GM19351 (cell line): Measurements from ENCODE around the gene SLC23A2.

Experiments used
- ATAC-seq: cut with Tn5 transposase; IDR thresholded peaks from one replicate; pipeline ENCODE4 v1.9.1; 2021; ENCODE audit warnings: mild to moderate bottlenecking, moderate library complexity; ENCODE audit not compliant: unreplicated experiment

The SLC23A2 gene

DNA sequence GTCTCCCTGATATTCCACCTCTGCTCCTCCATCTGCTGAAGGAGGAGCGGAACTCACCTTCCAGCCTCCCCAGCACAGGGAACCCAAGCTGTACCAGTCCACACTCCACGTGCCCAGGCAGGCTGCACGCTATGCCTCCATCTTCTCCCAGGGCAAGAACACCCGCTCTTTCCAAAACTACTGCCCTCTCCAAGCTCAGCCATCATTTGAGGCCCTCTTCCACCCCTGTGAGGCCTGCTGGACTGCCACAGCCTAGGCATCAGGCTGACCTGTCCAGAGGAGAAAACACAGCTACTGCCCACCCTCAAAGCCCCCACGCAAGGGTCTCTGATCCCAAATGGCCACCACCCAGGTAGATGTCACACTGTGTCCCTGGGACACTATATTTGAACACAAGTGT is 179.7 kb downstream of the SLC23A2 start:
- no peak for ATAC-seq

- ATAC-seq, result no peak
Observed at GRCh38 chr20:4820806-4821518, 180.3 kb downstream of the SLC23A2 start.

DNA sequence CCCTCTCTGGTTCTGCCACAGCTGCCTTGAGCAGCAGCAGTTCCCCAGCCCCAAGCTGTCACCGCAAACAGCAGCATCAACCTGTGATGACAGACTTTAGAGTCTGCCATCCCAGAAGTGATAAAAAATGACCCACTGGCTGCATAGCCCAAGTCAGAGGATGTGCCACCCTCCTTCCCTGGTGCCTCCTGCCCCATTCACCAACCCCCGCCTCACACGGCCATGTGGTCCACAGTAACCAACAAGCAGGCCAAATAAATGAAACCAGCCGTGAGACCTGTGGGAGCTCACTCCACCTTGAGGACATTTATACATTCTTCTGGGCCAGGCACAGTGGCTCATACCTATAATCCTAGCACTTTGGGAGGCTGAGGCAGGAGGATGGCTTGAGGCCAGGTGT is 181.4 kb downstream of the SLC23A2 start:
- no peak for ATAC-seq

GRCh38 chr20:4817230-4817671 is 184.1 kb downstream of the SLC23A2 start:
- no peak for ATAC-seq

- ATAC-seq, result no peak
Observed at GRCh38 chr20:4815628-4816027, 185.7 kb downstream of the SLC23A2 start.

DNA sequence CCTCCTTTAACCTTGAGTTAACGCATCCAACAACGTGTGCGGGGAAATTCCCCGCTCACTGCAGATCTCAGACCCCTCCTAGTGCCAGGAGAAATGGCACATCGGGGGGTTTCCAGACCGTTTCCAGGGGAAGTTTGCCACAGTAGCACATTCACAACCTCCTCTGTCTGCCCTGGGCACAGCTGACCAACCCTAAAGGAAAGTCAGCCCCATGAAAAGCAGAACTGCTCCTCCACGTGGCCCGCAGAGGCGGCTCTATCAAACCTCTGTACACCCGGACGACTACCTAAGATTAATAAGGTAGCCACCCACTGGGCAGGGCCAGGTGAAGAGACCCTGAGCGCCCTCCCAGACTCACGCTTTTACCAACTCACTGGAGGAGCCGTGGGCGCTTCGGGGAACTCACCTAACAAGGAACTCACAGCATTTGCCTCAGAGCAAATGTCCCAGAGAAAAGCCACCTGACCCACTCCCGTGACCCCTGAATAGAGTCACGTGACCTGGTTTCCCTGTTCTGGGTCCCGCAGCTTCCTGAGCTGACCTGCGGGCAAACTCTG is 186.5 kb downstream of the SLC23A2 start:
- ATAC-seq, result peak; percentile 47

- peak; percentile 46 for ATAC-seq
Observed at GRCh38 chr20:4813863-4814695, 187.2 kb downstream of the SLC23A2 start.

DNA sequence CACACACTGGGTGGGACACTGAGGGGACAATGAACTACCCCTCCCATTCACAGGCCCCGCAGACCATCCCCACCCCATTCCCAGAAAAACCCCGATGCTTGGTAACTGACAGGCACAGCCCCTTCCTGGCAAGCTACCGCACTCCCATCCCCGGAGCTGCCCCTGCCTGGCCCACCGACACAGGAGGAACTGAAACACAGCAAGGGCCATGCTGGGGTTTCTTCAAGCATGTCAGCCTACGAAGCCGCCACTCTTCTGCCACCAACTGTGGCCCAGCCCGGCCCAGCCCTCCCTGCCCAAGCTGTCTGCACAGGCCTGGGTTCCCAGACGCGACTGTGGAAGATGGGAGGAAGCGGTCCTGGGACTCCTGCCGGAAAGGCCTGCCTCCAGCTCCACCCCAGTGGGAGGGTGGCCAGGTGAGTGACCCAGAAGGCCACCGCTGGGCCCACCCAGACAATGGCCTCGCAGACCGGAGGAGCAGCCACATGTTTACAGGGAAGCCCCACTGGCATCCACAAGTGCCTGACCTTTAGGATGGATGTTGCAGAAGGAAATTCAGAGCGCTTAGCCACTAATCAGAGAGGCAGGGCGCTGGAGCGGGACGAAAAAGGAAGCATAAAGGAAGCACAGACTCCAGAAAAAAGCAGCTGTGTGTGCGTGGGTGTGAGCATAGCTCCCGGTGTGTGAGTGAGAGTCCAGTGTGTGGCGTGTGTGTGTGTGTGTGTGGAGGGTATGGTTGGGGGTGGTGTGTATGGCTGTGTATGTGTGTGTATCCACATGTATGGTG is 188.0 kb downstream of the SLC23A2 start:
- ATAC-seq, result no peak

DNA sequence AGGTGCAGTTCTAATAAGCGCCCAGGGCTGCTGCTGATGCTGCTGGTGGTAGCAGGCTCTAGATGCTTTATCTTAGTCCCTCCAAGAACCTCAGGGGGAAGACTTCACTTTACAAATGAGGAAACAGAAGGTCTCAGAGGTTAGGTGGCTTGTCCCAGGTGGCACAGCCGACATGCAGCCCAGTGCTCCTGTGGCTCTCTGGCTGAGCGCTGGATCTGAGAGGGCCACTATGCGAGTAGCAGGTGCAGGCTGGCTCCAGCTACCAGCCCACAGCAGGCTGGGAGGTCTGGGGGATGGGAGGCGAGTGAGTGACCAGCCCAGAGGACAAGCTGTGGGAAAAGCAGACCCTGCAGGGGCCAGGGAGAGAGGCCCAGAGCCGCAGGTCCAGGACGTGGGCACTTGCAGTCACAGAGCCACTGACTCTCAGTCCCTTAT is 188.7 kb downstream of the SLC23A2 start:
- no peak for ATAC-seq

- no peak for ATAC-seq
Observed at GRCh38 chr20:4812216-4812615, 189.1 kb downstream of the SLC23A2 start.

GRCh38 chr20:4811661-4812181 is 189.6 kb downstream of the SLC23A2 start:
- peak; percentile 15 for ATAC-seq

DNA sequence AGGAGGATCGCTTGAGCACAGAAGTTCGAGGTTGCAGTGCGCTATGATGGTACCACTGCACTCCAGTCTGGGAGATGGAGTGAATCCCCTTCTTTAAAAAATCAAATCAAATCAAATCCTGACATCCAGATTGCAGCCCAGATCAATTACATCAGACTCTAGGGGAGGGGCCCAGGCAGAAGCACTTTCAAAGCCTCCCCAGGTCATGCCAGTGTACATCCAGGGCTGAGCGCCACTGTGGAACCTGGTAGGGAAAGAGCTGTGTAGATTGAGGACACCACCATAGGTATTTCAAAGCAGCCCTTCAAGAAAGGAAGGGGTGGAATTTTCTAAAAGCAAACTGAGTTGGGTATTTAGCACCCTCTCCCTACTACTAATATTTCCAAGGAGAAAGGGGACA is 190.1 kb downstream of the SLC23A2 start:
- no peak for ATAC-seq

GRCh38 chr20:4810426-4811019 is 190.8 kb downstream of the SLC23A2 start:
- no peak for ATAC-seq

DNA sequence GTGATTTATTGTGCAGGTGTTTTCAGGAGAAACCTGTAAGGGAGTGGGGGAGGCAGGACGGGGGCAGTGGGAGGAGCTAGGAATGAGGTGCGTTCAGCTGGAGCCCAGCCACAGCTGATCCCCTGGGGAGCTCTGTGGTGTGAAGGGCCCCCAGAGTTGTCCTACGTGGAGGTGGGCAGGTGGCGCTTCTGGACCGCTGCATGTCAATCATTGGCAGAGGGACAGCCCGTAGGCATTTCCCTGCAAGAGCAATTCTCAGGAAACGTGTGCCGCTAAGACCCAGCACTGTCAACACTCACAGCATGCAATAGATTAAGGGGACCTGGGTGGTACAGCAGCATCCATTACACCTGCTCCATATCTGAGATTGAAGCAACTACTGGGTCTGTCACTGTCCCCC is 191.6 kb downstream of the SLC23A2 start:
- ATAC-seq, result no peak

DNA sequence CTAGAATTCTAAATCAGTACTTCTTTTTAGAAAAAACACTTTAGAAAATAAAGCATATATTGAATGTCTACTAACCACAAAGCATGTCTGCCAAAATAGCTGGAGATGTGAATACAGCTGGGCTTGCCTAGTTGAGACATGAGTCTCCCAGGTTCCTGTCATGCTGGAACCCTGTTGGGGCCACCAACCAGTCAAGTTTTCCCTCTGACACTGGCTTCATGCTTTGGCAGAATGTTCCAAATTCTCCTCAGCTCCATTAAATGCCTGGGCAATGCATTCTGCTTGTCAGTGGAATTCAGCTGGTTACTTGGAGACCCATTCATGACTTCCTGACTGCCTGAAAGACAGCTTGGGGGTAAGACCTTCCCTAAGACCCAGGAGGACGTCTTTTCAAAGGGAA is 192.4 kb downstream of the SLC23A2 start:
- ATAC-seq, result no peak

- no peak for ATAC-seq
Observed at GRCh38 chr20:4805663-4806449, 195.5 kb downstream of the SLC23A2 start.

- no peak for ATAC-seq
Observed at GRCh38 chr20:4802527-4802926, 198.8 kb downstream of the SLC23A2 start.
